ENCODE results near the gene KCNT2. TPM values are rescaled to one million over a fixed set of nuclear protein-coding genes. Genes with fewer than 3 reads are reported as not detected.

KCNT2 gene
- total and polyA plus RNA-seq, 10 of the 15 experiments (the other 5 are each of a cell fraction or from before 2014, with no cell fraction given) = not detected

DNA sequence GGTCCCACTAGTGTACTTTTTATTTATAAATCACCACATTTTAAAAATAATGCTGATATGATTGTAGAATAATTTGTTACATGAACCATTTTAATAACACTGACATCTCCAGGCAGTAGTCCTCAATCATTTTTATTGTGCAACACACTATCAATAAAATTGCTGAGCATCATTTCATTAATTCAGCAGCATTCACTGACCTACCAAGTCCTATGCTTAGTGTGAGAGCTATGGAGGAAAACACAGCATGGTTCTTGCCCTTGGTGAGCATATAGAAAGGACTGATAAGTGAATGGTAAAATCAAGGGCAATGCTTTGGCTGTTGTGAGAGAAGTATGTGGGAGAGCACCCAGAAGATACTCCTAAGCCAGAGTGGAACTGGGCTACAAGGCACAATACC lies 119.7 kb downstream of the KCNT2 start:
- H3K79me2 ChIP-seq (ENCODE audit: control insufficient read depth, insufficient read depth, low read length) = no peaks in the 10 kb centered on the region

DNA sequence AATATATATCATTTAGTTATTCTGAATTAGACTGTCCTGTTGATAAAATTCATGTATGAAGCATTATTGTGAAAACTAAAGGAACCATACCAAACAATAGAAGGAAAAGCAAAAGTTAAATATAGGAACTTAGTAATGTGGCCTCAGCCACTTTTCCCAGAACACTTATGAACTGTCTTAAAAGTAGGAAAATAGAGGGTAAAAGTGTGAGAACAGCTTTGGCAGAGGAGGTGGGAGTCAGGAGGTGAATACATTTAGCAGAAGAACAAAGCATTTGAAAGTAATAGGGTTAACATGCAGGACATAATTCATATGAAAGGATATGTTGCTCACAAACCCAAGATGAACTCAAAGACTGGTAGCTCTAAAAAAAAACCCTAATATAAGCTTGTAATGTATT lies 121.9 kb downstream of the KCNT2 start:
- H3K9ac ChIP-seq (ENCODE audit: control insufficient read depth, insufficient read depth, low read length) = no peak overlapping the region
- no peak overlapping the region for H3K27ac ChIP-seq (ENCODE audit: control insufficient read depth, insufficient read depth)
- no peak for ATAC-seq
- ChIA-PET RAD21 (ENCODE audit: unreplicated experiment) (no interaction called here), SMC1A (ENCODE audit: uncharacterized antibody, unreplicated experiment) (no interaction called here), POLR2A (no interaction called here), CTCF (no interaction called here)
- H3K9me3 ChIP-seq (replicated peaks; ENCODE audit: control insufficient read depth, insufficient read depth, low read length) = no peaks in the 10 kb centered on the region
- no peak for FAIRE-seq
- no peaks in the 10 kb centered on the region for H3K27me3 ChIP-seq (replicated peaks in 1 of 2; ENCODE audit: control insufficient read depth in 2 of 2, insufficient read depth in 2 of 2, low read length in 1 of 2)
- no TSS peak for BruUV-seq (replicated peaks)
- H4K20me1 ChIP-seq (ENCODE audit: control insufficient read depth, insufficient read depth) = no peaks in the 10 kb centered on the region
- H3K36me3 ChIP-seq (ENCODE audit: control insufficient read depth in 2 of 2, insufficient read depth in 2 of 2, low read length in 1 of 2) = no peaks in the 10 kb centered on the region
- in situ Hi-C loops (cut with MboI) = no loop called here
- H3K79me2 ChIP-seq (ENCODE audit: control insufficient read depth, insufficient read depth, low read length) = no peaks in the 10 kb centered on the region
- no peak for DNase-seq (ENCODE audit: low read depth, low spot score)
- intact Hi-C loops (cut with micrococcal nuclease; ENCODE audit: unreplicated experiment) = no loop called here
- H3K4me3 ChIP-seq = no peak overlapping the region
- no peak overlapping the region for H2AFZ ChIP-seq (ENCODE audit: control insufficient read depth, low read depth, low read length)
- H3K4me1 ChIP-seq (ENCODE audit: control insufficient read depth, insufficient read depth, low read length) = no peaks in the 10 kb centered on the region
- H3K4me2 ChIP-seq (ENCODE audit: control insufficient read depth, insufficient read depth) = no peak overlapping the region
- TF ChIP-seq, protein P1, sequence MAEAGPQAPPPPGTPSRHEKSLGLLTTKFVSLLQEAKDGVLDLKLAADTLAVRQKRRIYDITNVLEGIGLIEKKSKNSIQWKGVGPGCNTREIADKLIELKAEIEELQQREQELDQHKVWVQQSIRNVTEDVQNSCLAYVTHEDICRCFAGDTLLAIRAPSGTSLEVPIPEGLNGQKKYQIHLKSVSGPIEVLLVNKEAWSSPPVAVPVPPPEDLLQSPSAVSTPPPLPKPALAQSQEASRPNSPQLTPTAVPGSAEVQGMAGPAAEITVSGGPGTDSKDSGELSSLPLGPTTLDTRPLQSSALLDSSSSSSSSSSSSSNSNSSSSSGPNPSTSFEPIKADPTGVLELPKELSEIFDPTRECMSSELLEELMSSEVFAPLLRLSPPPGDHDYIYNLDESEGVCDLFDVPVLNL (IDR thresholded peaks at IDR 0.05; ENCODE audit: low read depth, low read length) = no peak
- TF ChIP-seq, protein P2, sequence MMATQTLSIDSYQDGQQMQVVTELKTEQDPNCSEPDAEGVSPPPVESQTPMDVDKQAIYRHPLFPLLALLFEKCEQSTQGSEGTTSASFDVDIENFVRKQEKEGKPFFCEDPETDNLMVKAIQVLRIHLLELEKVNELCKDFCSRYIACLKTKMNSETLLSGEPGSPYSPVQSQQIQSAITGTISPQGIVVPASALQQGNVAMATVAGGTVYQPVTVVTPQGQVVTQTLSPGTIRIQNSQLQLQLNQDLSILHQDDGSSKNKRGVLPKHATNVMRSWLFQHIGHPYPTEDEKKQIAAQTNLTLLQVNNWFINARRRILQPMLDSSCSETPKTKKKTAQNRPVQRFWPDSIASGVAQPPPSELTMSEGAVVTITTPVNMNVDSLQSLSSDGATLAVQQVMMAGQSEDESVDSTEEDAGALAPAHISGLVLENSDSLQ (IDR thresholded peaks at IDR 0.05) = no peak
- TF ChIP-seq RBBP5 (conservative IDR thresholded peaks at IDR 0.05) (no peak), SPI1 (IDR thresholded peaks at IDR 0.05; ENCODE audit: borderline replicate concordance, insufficient read depth, low read depth, low read length) (no peak), SRF (IDR thresholded peaks at IDR 0.05; ENCODE audit: low read depth in 2 of 2, low read length in 2 of 2) (no peak), POLR2AphosphoS5 (IDR thresholded peaks at IDR 0.05; ENCODE audit: low read length) (no peak), HCFC1 (IDR thresholded peaks at IDR 0.05; ENCODE audit: low read length) (no peak), STAT1 (conservative IDR thresholded peaks at IDR 0.05) (no peak), ZZZ3 (IDR thresholded peaks at IDR 0.05; ENCODE audit: control insufficient read depth, insufficient read length, low read depth) (no peak), ASH2L (IDR thresholded peaks at IDR 0.05; ENCODE audit: borderline replicate concordance, low read depth) (no peak)

More for the DNA sequence above, 119.7 kb downstream of the KCNT2 start:
- ChIA-PET POLR2A (no interaction called here), CTCF (no interaction called here), RAD21 (ENCODE audit: unreplicated experiment) (no interaction called here), SMC1A (ENCODE audit: uncharacterized antibody, unreplicated experiment) (no interaction called here)
- H4K20me1 ChIP-seq (ENCODE audit: control insufficient read depth, insufficient read depth) = no peaks in the 10 kb centered on the region
- H3K9ac ChIP-seq (ENCODE audit: control insufficient read depth, insufficient read depth, low read length) = no peak overlapping the region
- no peak for DNase-seq (ENCODE audit: low read depth, low spot score)
- no peak overlapping the region for H3K27ac ChIP-seq (ENCODE audit: control insufficient read depth, insufficient read depth)
- no peaks in the 10 kb centered on the region for H3K36me3 ChIP-seq (ENCODE audit: control insufficient read depth in 2 of 2, insufficient read depth in 2 of 2, low read length in 1 of 2)
- in situ Hi-C loops (cut with MboI) = no loop called here
- no peak for TF ChIP-seq EGR1 (IDR thresholded peaks at IDR 0.05; ENCODE audit: borderline replicate concordance in 1 of 2, low read depth in 2 of 2, low read length in 2 of 2)
- no peak for TF ChIP-seq POLR2AphosphoS5 (IDR thresholded peaks at IDR 0.05; ENCODE audit: low read length)
- no peak for TF ChIP-seq IKZF2 (IDR thresholded peaks at IDR 0.05)
- no peak for TF ChIP-seq KDM1A (IDR thresholded peaks at IDR 0.05; ENCODE audit: borderline replicate concordance)
- no peak for TF ChIP-seq CHD2 (IDR thresholded peaks at IDR 0.05; ENCODE audit: borderline replicate concordance, low read depth, low read length)
- TF ChIP-seq ZNF274 (IDR thresholded peaks at IDR 0.05; ENCODE audit: insufficient read depth, insufficient read length) = no peak
- no peak for TF ChIP-seq RB1 (IDR thresholded peaks at IDR 0.05; ENCODE audit: borderline replicate concordance)
- no peak for TF ChIP-seq NRF1 (conservative IDR thresholded peaks at IDR 0.05; ENCODE audit: low read depth, low read length)
- TF ChIP-seq SREBF1 (IDR thresholded peaks at IDR 0.05; ENCODE audit: low read length) = no peak
- no peak for TF ChIP-seq ATF7 (IDR thresholded peaks at IDR 0.05; ENCODE audit: low read depth)
- no peak for TF ChIP-seq SMAD5 (IDR thresholded peaks at IDR 0.05; ENCODE audit: low read depth)
- TF ChIP-seq, protein P2 (IDR thresholded peaks at IDR 0.05) = no peak
- no peak for TF ChIP-seq NR2C1 (IDR thresholded peaks at IDR 0.05)
- no peak for FAIRE-seq
- no peak for ATAC-seq
- BruUV-seq (replicated peaks) = no TSS peak
- H3K9me3 ChIP-seq (replicated peaks; ENCODE audit: control insufficient read depth, insufficient read depth, low read length) = no peaks in the 10 kb centered on the region
- H2AFZ ChIP-seq (ENCODE audit: control insufficient read depth, low read depth, low read length) = no peak overlapping the region
- no peak overlapping the region for H3K4me2 ChIP-seq (ENCODE audit: control insufficient read depth, insufficient read depth)
- no peaks in the 10 kb centered on the region for H3K4me1 ChIP-seq (ENCODE audit: control insufficient read depth, insufficient read depth, low read length)
- H3K27me3 ChIP-seq (replicated peaks in 1 of 2; ENCODE audit: control insufficient read depth in 2 of 2, insufficient read depth in 2 of 2, low read length in 1 of 2) = no peaks in the 10 kb centered on the region
- no peak overlapping the region for H3K4me3 ChIP-seq
- intact Hi-C loops (cut with micrococcal nuclease; ENCODE audit: unreplicated experiment) = no loop called here

Data from GM12878 (cell line).